ENCODE results near the gene HECW1.
"Not testable (repeated sequence)": the region's sequence is repeated elsewhere in the genome, so short reads cannot be mapped to it uniquely, and the experiment has no call there.

The HECW1 gene

DNA sequence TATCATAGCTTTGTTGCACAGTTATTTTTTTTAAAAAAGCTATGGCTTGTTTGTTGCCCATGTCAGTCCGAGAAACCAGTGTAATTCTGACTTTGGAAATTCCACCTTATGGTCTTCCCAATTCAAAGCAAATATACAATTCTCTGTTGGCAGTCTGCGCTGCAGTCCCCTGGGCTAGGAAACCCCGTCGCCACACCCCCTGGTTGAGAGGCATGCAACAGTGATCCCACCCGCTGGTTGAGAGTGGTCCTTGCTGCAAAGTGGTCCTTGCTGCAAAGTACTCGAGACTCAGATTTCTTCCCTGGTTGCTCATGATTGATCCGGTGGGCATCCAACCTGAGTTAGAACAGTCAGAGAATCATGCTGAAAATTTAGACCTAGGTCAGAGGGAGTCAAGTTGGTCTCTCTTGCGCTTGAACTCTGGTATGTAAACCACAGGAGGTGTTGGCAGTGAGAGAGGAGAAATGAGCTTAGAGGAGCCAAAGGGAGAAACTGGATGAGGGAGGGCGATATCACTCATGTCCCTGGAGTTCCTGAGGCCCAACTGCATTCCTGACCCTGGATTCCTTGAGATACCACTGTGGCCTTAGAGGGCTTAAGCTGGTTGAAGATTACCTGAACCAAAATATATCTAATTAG, 425.4 kb downstream of the HECW1 start:
- DNase-seq (ENCODE audit: low read depth in 2 of 2) = no peak

DNA sequence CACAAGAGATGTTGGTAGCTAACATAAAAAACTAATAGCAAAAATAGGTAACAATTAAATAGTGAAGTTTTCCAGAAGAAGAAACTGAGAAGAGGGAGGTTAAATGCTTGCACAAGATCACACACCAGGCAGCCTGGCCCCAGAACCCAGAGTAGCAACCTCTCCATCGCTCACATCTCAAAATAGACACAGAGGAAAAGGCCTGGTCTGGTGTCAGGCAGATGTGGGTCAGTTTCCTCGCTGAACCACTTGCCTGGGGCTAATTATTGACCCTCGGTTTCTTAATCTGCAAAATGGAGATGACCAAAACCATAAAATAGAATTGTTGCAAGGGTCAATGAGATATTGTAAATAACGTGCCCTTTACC, 425.9 kb downstream of the HECW1 start:
- no peak for DNase-seq (ENCODE audit: low read depth in 2 of 2)

DNA sequence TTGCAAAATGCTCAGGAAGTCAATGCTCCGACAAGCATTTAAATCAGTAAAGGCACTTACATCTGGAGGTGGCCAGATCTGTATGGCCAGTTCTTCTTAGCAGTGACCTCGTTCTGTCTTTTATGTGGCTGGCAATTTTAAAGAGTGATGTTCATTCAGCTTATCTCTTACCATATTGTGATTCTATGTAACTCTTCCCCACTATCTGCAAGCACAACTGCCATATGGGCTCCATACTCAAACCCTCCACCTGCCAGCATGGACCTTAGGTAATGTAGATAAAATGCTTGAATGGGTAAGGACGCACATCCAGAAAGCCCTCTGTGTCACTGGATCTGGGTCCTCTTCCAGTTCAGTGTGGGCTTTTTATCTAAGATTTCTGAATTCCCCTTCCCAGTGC, 428.0 kb downstream of the HECW1 start:
- no peak for DNase-seq (ENCODE audit: low read depth in 2 of 2)

DNA sequence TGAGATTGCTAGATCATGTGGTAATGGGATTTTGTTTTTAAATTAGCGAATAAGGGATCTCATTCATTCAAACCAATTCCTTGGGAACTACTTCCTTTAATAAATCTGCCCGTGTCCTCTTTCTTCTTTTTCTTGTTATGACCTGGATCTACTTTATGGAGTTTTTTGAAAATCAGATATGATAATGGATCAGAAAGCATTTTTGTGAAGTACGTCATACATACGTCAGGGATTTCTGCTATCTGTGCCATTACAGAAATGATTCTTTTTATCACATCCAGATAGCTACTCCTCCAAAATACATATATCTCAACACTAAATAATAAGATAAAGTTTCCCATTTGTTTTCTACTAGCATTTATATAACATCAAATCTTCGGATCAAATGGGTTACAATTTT, 430.3 kb downstream of the HECW1 start:
- DNase-seq (ENCODE audit: low read depth in 2 of 2) = no peak

DNA sequence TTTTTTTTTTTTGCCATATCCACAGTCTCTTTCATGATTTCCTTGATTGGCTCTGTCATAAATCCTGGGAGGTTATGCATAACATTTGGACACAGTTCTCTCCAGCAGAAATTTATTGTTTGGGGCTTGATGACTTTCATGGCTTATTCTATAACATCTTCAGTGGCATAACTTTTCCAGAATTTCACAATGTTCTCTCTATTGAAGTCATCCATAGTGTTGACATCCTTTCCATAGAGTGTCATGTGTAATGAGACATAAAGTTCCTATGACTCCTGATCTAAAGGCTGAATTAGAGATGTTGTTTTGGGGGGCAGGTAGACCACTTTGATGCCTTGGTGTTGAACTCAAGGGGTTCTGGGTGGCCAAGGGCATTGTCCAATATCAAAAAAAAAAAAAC, 433.8 kb downstream of the HECW1 start:
- no peak for DNase-seq (ENCODE audit: low read depth in 2 of 2)

DNA sequence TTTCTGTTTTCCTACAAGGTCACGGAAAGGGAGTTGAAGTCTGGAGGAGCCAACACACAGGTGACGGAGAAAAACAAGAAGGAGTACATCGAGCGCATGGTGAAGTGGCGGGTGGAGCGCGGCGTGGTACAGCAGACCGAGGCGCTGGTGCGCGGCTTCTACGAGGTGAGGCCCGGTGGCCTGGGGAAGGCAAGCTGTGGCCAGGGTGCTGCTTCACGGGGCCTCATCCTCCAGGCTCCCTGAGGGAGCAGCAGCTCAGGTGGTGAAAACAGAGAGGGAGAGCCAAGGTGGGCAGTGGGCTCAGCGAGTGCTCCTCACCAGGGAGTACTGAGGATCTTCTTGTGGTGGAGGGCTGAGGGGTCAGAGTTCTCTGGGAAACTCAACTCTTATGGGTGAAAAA, 438.0 kb downstream of the HECW1 start:
- no peak for DNase-seq (ENCODE audit: low read depth in 2 of 2)

DNA sequence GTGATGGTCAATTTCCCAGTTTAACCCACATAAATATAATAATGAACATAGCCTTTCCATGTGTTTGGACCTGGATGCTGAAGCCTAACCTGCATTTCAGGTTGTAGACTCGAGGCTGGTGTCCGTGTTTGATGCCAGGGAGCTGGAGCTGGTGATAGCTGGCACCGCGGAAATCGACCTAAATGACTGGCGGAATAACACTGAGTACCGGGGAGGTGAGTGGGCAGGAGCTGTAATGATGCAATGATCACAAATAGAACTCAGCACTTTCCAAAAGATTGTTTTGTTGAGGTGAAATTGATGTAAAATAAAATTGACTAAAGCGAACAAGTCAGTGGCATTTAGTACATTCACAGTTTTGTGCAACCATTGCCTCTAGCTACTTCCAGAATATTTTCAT, 439.7 kb downstream of the HECW1 start:
- DNase-seq (ENCODE audit: low read depth in 2 of 2) = no peak

DNA sequence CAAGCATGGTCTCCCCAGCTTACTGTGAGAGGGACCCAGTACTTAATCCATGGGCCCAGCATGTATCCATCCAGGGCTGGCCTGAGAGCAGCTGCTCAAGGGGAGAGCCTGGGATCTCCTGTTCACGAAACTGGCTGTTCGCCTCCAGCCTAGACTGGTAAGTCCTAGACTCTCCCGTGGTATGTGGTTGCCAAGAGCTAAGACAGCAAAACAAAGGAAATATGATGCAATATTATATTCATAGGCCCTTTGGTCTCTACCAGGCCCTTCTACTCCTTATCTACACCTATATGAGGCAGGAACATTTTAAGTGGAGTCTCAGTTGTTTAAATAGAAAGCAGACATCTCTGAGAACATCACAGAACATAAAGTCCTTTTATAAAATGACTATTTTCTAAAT, 441.6 kb downstream of the HECW1 start:
- DNase-seq (ENCODE audit: low read depth in 2 of 2) = no peak

DNA sequence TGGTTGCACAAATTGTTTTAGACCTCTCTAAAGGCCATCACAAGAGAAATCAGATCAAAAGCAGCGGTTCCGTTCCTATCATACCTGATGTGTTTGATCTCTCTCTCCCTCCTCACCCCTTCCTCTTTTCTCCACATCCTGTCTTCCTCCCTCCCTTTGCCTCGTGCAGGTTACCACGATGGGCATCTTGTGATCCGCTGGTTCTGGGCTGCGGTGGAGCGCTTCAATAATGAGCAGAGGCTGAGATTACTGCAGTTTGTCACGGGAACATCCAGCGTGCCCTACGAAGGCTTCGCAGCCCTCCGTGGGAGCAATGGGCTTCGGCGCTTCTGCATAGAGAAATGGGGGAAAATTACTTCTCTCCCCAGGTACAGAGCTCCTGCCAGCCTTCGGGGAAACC, 442.0 kb downstream of the HECW1 start:
- no peak for DNase-seq (ENCODE audit: low read depth in 2 of 2)

DNA sequence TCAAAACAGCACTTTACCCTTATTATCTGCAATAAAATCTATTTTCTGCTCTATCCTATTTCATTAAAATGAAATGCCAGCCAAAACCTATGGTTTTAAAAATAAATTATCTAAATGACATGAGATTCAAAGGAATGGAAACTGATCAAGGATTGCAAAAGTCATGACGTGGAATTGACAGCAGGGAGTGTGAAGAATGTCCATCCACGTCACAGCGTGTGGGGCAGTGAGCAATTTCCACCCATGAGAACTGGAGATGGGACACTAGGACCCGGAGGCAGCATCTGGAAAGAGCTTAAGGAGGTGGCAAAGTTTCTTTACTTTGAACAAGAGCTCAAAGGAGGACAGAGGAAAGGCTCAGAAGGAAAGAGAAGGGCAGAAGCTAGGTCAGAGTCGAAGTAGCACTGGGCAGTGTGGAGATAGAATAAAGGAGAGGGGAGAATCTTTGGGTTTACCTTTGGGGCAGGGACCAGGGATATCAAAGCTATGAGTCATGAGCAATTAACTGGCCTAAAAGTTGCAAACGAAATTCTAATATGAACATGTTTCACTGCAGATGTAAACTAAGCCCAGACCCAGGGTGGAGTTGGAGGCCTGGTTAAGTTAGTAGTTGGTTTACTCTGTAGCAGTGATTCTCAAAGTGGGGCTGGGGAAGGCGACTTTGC, 445.5 kb downstream of the HECW1 start:
- DNase-seq (ENCODE audit: low read depth in 2 of 2) = no peak

DNA sequence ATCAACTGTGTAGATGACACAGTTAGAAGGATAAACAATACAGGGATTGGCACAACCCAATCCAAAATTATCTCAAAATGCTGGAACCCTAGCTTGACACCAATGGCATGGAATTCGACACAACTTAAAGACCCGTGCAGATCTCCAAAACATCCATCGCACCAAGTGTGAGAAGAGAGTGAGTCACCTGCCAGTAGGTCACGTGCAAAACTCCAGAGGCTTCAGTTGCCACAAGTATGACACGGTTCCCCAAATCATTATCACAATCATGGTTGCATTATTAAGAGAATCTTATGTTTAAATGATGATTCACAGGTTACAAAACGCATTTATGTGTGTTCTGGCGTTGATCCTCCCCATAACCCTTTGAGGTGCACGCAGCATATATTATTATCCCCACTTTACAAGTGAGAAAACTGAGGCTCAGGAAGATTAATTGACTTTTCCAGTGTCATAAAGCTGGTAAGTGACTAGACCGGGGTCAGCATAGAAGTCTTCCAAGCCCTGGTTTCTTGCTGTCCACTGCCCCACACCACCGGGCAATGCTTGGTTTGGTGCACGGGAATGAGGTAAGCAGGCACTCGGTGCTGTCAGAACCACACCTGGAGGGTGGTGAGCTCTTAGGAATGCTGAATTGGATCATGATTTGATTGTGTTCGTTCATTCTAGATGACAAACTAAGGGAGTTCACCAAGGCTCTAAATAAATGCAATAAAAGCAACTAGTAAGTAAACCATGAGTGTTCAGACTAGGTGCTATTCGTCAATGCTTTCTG, 446.9 kb downstream of the HECW1 start:
- no peak for DNase-seq (ENCODE audit: low read depth in 2 of 2)

DNA sequence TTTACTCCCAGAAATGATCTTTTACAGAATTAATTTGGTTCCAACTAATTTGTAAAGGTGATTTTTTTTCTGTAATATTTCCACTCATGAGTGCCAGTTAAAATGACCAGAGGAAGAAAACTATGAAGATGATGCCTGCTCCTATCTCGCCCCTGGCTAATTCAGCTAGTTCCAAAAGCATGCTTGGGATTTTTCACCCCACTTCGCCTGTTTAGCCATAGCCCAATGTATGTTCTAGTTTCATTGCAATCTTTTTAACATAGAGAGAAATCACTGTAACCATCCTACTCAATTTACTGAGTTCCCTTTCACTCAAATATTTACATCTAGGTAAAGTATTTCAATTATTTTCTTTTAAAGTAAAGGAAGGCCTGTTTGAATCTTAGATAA, 447.5 kb downstream of the HECW1 start:
- DNase-seq (ENCODE audit: low read depth in 2 of 2) = no peak

DNA sequence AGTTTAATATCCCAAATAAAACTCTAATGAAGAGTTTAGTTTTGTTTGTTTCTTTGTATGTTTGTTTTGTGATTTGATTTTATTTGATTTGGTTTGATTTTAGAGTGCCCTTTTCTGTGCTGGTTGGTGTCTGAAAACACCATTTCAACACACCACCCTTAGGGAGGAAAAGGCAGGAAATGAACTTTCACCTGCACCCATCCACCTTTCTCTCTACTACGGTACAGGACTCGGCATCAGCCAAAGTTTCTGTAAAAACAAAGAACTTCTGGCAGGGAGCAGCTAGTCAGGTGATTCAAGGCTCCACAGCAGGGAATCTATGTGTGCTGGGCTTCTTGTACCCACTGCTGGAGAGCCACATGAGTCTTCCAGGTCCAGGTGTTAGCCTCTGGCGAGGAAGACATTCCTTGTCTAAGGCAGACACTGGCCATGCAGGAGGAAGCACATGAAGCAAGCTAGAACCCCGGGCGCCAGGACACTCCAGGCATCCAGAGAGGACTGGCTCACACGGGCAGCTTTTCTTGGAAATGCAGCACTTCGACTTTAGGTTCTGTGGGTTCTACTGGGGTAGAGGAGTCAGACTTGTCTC, 448.4 kb downstream of the HECW1 start:
- DNase-seq (ENCODE audit: low read depth in 2 of 2) = no peak

DNA sequence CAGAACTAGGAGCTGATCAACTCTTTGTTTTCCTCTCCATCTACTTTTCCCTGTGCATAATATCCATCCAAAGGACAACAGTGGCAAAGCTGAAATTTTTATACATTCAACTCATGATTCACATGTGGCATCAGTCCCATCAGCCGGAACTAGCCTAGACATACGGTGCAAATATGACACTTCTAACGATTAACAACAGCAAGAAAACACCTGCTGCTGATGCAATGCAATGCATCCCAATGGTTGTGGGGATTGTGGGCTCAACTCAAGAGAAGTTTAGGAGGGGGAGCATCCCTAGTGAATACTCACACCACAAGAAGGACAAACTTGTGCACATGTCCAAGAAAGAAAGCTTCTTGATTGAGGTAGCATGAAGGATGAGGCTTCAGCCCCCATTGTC, 449.9 kb downstream of the HECW1 start:
- no peak for DNase-seq (ENCODE audit: low read depth in 2 of 2)

DNA sequence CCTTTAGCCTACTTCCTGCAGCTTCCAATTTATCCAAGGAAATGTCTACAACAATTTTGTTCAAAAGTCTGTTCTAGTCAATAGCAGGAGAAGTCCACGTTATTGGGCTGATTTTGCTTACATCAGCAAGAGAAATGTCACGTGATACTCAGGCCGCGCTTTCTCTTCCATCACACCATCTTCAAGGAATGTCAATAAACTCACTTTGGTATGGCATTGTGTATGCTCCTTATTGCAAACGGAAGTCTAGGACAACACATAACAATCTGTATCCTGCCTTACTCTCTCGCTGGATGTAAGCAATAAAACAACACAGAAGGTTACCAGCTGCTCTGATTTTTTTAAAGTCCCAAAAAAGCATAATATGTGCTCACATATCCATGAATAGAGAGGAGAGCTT, 453.3 kb downstream of the HECW1 start:
- no peak for DNase-seq (ENCODE audit: low read depth in 2 of 2)

DNA sequence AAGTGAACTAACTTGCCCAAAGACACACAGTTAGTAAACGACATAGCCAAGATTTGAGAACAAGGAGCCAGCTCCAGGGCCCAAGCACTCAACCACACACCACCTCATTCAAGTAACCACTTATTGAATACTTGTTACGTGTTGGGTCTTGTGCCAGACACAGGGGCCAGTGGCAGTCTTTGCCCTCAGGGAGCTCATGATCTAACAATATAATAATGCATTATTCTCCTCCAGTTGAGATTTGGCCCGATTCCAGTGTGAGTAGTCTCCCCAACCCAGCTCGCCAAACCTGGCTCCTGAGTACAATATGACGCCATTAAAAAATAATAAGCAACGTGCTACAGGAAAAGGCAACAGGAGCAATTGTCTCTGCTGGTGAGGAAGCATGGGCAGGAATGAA, 456.1 kb downstream of the HECW1 start:
- no peak for DNase-seq (ENCODE audit: low read depth in 2 of 2)

DNA sequence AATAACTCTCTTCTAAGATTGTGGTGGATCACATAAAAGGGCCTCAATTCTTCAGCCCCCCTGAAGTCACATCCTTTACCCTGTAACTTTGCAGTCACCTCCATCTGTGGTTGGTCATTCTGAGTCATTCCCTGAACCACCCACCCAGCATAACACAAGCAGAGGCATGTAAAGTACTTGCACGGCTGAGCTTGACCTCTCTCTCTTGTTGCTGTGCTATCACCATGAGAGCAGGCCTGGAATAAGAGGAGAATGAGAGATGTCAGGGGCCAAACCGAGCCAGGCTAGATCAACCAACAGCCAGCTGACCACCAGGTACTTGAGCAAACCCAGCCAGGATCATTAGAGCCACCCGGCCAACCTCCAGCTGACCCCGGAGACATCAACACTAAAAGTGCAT, 457.0 kb downstream of the HECW1 start:
- DNase-seq (ENCODE audit: low read depth in 2 of 2) = no peak

DNA sequence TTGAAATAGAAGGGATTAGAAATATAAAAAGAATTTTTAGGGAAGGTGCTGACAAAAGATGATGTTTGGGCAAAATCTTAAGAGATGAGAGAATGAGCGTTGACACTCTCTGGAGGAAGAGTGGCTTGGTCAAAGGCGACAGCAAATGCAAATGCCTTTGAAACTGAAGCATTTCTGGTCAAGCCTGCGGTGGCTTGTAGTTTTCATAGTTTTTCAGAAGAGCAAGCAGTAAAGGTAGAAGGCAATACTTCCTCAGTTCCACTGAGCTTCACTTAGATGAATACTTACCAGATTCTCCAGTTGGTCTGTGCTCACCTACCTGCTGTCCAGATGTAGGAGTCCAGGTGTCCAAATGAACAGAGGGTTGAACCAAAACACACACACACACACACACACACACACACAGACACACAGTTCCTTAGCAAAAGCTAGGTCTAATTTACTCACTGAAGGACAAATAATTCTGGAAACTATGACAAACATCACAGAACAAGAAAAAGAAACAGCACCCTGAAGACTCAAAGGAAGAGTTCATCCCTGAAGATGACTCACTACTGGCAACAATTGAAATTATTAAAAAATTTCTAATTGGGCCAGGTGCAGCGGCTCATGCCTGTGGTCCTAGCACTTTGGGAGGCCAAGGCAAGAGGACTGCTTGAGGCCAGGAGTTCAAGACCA, 458.4 kb downstream of the HECW1 start:
- DNase-seq (ENCODE audit: low read depth in 2 of 2) = no peak

DNA sequence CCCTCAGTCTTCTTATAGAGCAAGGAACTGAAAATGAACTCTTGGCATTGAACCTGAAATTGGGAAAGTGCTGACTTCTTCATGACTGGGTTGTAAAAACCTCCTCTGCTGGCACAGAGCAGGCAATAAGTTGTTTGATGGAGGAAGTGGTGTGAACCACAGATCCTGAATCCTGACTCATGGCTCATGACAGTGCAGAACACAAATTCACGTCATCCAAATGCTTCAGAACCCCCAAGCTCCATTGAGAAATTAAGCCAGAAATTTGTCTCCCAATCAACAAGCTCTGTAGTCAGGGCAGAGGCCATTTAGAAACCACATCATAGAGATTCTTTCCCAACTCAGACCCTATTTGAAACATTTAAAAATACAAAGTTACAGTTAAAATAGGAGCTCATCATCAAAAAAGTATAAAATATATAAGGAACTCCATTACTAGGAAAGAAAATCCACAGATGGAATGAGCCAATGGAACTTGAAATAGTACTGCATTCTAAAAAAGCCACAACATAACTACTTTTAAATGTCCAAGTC, 460.1 kb downstream of the HECW1 start:
- DNase-seq (ENCODE audit: low read depth in 2 of 2) = no peak

DNA sequence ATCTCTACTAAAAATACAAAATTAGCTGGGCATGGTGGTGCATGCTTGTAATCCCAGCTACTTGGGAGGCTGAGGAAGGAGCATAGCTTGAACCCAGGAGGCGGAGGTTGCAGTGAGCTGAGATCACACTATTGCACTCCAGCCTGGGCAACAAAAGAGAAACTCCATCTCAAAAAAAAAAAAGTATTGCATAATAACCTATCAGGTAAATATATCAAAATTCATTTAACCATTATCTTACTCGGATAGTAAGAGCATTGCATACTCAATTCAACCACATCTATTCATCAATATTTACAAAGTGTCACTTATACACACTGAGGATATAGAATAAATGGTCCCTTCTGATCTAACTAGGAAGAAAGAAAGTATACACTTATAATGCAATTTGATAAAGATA, 461.4 kb downstream of the HECW1 start:
- not testable (repeated sequence) for DNase-seq (ENCODE audit: low read depth in 2 of 2)

DNA sequence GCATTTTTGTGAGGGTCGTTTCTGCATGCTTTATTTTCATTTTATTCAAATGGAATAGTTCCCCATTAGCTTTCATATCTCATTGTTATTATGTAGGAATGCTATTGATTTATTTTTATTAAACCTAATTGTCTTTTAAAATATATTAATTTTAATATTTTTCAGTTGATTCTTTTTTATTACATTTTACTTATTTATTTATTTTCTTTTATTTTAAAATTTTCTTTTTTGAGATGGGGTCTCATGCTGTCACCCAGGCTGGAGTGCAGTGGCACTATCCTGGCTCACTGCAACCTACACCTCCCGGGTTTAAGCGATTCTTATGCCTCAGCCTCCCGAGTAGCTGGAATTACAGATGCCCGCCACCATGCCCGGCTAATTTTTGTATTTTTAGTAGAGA, 463.1 kb downstream of the HECW1 start:
- no peak for DNase-seq (ENCODE audit: low read depth in 2 of 2)

DNA sequence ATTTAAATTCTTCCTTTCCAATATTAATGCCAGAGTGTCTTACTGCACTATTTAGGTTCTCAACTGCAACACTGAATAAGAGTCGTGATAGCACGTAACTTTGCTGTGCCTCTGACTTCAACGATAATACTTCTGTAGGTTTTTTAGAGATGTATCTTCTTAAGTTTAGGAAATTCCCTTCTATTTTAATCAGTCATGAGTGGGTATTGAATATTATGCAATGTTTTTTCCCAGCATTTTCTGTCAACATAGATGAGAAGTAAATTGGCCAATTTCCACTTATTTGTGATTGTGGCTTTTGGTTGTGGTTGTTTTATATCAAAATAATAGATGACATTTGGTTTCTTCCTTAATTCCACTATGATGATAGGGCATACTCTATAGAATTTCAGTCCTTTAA, 463.8 kb downstream of the HECW1 start:
- no peak for DNase-seq (ENCODE audit: low read depth in 2 of 2)

Measured in stimulated activated CD4-positive, alpha-beta T cell treated with anti-CD3 and anti-CD28 coated beads, Interleukin-1b, Interleukin-23, amount 100 ng/mL, for 4 hours (primary cell).